UCSD-AML1 (cell line): Measurements from ENCODE around the gene BCAP29.
"Not testable (repeated sequence)": the region's sequence is repeated elsewhere in the genome, so short reads cannot be mapped to it uniquely, and the experiment has no call there.

Experiments used
- DNase-seq: peaks from one replicate; lab custom pipeline; 2025; ENCODE audit not compliant: unreplicated experiment; lab: John Stamatoyannopoulos, UW

The BCAP29 gene

GRCh38 chr7:107615910-107616680 is 36.0 kb downstream of the BCAP29 start:
- DNase-seq, result no peak

- no peak for DNase-seq
Measured at GRCh38 chr7:107622429-107622828, 42.4 kb downstream of the BCAP29 start.

DNA sequence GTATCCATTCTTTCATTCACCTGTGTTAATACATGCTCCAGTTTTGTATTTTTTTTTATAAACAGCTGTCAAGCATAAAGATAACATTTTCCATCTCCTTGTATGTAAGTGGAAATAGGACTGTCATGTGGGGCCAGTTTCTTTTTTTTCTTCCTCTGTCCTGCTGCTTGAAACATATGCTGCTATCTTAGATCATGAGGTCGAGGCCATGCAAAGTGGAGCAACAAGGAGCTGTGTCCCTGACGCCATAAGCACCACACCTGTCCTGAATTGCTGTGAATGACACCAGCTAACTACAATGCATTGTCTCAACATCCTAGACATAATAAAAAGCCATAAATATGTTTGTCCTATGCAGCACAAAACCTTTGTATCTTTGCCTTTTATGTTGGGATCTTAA is 42.8 kb downstream of the BCAP29 start:
- DNase-seq, result no peak

GRCh38 chr7:107627002-107627401 is 47.0 kb downstream of the BCAP29 start:
- DNase-seq, result no peak

GRCh38 chr7:107628461-107629064 is 48.5 kb downstream of the BCAP29 start:
- DNase-seq, result peak; percentile 25

DNA sequence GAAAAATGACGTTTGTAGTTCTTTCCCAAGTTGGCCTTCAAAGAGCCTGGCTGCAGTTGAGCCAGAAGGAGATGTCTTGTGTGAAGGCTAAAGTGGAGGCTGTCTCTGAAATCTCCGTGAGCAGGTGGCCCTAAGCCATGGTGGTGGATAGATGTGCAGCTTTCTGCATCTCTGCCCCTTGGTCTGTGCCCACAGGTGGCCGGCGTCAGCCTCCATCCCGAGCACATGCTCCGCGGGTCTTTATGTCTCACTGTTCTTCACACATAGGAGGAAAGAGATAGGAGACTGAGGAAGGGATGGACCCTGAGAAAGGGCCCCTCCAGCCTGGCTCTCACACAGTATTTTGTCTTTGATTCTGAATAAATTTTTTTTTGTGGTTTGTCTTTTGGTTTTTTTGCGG is 50.3 kb downstream of the BCAP29 start:
- DNase-seq, result no peak

DNA sequence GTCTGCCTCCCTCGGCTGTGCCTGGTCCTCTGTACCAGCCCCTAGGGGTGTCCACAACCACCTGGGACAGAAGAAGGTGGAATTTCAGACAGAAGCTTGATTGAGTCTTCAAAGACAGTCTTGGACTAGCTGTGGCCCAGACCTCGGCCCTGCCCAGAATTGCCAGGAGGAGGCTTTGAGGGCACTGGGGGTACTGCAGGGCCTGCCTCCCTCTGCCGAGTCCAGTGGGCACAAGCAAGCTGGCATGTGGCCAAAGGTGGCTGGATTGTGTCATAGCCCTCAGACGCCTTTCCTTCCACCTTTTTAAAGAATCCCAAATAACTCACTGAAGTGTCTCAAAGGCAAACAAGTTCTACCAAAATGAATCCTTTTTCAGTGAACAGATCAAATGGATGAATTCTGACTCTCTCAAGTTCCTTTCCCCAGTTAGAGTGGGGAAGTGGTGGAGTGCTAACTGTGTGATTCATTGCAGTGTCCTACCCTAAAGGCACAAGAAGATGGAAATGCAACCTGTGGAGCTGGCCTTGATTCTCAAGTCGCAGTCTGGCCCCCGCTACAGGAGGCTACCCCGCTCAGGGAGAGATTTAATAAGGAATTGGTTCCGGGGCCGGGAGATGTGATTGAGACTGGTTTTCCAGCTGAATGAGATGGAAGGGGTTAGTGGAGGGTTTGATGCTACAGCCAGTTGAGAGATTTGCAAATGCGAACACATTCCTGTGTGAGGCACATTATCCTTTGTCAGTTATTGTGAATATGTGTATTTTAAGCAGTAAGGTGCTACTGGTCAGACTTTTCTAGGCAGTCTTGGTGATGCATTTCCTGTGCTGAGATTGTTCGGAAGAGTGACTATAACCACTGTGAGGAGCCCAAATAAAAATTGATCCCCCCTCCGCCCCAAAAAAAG is 51.8 kb downstream of the BCAP29 start:
- DNase-seq, result no peak

DNA sequence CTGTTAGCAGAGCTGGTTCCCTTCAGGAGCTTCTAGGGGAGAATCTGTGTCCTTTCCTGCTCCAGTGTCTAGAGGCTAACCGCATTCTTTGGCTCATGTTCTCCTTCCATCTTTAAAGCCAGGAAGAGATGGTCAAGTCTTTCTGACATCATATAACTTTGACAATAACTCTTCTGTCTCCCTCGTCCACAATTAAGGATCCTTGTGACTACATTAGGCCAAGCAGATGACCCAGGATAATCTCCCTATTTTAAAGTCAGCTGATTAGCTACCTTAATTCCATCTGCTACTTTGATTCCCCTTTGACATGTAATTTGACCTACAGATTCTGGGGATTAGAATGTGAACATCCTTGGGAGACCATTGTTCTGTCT is 52.4 kb downstream of the BCAP29 start:
- DNase-seq, result no peak

- no peak for DNase-seq
Measured at GRCh38 chr7:107638594-107638993, 58.5 kb downstream of the BCAP29 start.

DNA sequence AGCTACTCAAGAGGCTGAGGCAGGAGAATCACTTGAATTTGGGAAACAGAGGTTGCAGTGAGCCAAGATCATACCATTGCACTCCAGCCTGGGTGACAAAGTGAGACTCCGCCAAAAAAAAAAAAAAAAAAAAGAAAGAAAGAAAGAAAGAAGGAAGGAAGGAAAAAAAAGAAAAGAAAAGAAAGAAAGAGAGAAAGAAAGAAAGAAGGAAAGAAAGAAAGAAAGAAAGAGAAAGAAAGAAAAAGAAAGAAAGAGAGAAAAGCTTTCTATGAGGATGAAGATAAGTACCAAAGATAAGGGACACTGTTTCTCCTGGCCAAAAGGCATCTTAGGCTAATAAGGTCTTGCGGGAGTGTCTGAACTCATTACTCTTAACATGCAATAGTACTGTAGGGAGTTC is 59.0 kb downstream of the BCAP29 start:
- DNase-seq, result not testable (repeated sequence)

- no peak for DNase-seq
Measured at GRCh38 chr7:107641676-107642075, 61.6 kb downstream of the BCAP29 start.

DNA sequence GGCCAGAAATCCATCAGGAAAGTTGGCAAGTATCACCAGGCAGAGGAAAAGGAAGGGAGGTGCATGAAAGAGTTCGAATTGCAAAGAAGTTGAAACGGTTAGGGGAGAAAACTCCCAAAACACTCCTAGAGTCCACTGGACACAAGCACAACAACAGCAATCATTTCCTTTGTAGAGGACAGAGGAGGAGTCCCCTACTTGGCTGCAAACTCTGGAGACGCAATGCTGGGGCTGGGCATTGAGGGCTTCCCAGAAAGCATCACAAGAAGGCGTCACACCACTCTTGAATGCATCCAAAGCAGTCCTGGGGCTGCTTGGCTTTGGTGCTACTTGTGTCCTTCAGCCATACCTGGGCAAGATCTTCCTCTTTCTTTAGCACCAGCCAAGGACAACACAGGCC is 62.5 kb downstream of the BCAP29 start:
- no peak for DNase-seq

GRCh38 chr7:107643407-107643806 is 63.4 kb downstream of the BCAP29 start:
- no peak for DNase-seq

GRCh38 chr7:107643938-107644308 is 63.9 kb downstream of the BCAP29 start:
- DNase-seq, result no peak

DNA sequence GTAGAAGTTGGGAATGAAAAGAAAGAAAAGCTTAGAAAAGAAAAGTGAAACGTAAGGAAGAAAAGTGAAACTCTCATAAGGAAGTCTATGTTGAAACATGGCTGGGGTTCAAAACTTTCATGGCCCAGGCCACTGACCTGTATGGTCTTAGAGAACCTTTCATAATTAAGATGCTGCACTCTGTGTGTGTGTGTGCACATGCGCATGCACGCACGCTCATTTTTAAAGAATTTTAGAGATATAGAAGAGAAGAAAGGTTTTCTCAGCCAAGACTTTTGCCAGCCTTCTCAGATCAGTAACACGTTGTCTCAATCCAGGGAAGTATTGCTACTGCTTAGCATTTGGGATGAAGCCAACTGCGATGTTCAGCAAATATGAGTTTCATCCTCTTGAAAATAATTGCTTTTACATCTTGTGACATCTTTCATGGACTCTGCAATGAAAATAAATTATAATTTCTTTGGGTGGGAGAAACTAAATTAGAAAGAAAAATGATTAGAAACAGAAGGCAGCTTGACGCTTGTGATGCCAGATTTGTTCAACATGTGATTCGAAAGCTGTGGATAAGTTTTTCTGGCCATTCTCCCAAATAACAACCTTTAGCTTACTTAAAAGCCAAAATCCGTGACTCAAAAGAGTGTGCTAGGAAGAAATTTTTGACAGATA is 64.4 kb downstream of the BCAP29 start:
- DNase-seq, result no peak

DNA sequence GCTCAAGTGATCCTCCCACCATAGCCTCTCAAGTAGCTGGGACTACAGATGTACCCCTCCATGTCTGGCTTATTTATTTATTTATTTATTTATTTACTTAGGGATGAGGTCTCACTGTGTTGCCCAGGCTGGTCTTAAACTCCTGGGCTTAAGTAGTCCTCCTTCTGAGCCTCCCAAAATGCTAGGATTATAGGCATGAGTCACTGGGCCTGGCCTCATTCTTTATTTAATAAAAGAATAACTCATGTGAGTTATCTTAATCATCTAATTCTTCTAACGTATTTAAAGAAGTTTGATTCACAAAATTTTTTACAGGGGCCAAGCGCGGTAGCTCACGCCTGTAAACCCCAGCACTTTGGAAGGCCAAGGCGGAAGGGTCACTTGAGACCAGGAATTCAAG is 72.6 kb downstream of the BCAP29 start:
- DNase-seq, result no peak

DNA sequence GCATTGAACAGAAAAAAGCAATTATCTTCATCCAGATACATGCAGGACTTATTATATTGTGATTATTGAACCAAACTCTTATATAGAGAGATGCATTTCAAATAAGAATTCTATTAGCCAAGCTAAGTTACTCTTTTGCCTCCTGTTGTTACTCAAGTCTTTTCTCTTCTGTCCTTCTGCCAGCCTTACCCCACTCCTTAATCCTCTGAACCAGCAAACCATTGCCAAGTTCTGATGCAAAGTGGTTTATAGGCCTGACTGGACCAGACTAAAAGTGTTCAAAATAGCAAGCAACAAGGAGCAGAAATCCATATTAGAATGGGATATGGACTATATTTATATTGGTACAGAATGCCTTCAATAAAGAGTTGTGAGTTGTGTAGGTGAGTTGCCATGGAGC is 78.4 kb downstream of the BCAP29 start:
- DNase-seq, result no peak

DNA sequence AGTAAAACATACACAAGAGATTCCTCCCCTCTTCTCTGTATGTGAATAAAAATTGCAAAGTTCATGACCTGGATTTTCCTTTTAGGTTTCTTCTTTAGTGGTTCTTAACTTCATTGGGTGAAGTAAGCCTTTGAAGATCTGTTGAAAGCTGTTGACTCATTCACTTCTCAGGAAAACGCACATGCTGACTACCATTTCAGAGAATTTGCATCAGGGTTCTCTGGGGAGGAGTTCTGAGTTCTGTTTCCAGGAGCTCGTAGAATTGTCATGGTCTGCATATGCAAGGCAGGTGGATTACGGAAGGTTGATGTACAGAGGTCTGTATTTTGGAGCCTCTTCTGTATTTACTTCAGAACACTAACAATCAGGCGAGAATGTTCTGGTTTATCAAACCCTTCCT is 79.6 kb downstream of the BCAP29 start:
- no peak for DNase-seq

DNA sequence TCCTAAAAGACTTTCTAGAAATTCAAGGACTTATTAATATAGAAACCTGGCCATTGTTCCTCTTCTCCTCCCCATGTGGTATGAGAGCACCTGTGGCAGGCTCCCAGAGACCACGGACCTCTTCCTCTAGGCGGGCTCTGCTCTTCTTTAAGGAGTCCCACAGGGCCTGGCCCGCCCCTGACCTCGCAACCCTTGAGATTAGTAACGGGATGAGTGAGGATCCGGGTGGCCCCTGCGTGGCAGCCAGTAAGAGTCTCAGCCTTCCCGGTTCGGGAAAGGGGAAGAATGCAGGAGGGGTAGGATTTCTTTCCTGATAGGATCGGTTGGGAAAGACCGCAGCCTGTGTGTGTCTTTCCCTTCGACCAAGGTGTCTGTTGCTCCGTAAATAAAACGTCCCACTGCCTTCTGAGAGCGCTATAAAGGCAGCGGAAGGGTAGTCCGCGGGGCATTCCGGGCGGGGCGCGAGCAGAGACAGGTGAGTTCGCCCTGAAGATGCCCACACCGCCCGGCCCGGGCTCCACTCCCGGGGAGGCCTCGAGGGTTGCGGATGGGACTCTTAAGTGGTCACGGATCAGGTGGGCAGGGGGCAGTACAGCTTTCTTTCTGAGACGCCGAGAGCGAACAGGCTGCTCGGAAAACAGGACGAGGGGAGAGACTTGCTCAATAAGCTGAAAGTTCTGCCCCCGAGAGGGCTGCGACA is 80.5 kb downstream of the BCAP29 start, which contains the start of gene SLC26A4:
SLC26A4 (plus strand) TSS at position 448 of the 700 bp plus-strand sequence. CDS start 814 bp downstream, outside the sequence.
- no peak for DNase-seq

DNA sequence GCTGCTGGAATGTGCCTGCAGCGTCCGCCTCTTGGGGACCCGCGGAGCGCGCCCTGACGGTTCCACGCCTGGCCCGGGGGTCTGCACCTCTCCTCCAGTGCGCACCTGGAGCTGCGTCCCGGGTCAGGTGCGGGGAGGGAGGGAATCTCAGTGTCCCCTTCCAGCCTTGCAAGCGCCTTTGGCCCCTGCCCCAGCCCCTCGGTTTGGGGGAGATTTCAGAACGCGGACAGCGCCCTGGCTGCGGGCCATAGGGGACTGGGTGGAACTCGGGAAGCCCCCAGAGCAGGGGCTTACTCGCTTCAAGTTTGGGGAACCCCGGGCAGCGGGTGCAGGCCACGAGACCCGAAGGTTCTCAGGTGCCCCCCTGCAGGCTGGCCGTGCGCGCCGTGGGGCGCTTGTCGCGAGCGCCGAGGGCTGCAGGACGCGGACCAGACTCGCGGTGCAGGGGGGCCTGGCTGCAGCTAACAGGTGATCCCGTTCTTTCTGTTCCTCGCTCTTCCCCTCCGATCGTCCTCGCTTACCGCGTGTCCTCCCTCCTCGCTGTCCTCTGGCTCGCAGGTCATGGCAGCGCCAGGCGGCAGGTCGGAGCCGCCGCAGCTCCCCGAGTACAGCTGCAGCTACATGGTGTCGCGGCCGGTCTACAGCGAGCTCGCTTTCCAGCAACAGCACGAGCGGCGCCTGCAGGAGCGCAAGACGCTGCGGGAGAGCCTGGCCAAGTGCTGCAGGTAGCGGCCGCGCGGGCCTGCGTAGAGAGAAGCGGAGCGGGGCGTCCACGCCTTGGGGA is 81.2 kb downstream of the BCAP29 start:
- DNase-seq, result peak; percentile 7
